HG03103 (cell line): ENCODE data around the gene HERC4.
"Not testable (repeated sequence)": the region's sequence is repeated elsewhere in the genome, so short reads cannot be mapped to it uniquely, and the experiment has no call there.

Experiments used
- ATAC-seq: cut with Tn5 transposase; IDR thresholded peaks from one replicate; pipeline ENCODE4 v1.9.1; 2021; ENCODE audit warnings: low read depth; ENCODE audit not compliant: unreplicated experiment

HERC4 gene

DNA sequence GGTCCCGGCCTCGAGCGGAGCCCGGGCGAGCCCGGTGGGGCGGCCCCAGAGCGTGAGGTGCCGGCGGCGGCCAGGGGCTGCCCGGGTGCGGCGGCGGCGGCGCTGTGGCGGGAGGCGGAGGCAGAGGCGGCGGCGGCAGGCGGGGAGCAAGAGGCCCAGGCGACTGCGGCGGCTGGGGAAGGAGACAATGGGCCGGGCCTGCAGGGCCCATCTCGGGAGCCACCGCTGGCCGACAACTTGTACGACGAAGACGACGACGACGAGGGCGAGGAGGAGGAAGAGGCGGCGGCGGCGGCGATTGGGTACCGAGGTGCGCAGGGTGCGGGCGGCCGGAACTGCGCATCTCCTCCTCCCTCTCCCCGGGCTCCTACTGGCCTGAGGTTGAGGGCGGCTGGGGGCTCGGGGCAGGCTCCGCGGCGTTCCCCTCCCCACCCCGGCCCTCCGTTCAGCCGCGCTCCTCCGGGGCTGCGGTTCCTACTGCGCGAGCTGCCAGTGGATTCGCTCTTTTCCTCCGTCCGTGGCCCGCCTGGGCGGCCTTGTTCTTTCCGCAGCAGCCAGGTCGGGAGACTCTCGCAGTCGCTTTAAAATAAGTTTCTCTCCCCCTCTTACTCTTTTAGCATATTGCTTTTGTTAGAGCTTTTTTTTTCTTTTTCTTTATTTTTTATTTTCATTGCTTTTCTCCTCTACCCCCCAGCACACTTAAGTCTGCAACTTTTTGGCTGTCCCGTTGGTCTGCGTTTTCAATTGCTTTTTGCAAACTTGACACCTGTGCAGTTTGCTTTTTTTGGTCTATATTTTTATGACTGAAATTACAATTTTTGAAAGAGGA, 190.0 kb downstream of the HERC4 start:
- peak; percentile 59 for ATAC-seq

DNA sequence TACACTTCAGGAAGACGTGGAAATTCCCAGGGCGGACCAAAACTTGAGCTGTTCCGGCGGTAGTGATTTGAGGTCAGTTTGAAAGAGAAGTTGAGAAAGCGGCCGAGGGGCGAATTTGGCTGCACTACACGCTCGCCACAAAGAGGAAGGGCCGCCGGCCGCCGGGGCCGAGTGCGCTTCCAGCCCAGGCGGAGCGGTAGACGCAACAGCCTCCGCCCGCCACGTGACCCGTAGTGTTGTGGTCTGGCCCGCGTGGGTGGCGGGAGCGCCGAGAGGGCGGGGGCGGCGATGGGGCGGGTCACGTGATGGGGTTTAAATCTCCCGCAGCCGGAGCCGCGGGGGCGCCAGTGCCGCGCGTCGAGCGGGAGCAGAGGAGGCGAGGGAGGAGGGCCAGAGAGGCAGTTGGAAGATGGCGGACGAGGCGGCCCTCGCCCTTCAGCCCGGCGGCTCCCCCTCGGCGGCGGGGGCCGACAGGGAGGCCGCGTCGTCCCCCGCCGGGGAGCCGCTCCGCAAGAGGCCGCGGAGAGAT, 190.7 kb downstream of the HERC4 start, which contains the start of gene SIRT1:
Gene SIRT1, plus strand, starts transcription at position 344 of the 529 bp plus-strand sequence. Its CDS starts 66 bp downstream, at position 410.
- ATAC-seq, result peak; percentile 81

- no peak for ATAC-seq
Observed at GRCh38 chr10:67883710-67884312, 191.3 kb downstream of the HERC4 start.

- ATAC-seq, result no peak
Observed at GRCh38 chr10:67878133-67878532, 196.9 kb downstream of the HERC4 start.

DNA sequence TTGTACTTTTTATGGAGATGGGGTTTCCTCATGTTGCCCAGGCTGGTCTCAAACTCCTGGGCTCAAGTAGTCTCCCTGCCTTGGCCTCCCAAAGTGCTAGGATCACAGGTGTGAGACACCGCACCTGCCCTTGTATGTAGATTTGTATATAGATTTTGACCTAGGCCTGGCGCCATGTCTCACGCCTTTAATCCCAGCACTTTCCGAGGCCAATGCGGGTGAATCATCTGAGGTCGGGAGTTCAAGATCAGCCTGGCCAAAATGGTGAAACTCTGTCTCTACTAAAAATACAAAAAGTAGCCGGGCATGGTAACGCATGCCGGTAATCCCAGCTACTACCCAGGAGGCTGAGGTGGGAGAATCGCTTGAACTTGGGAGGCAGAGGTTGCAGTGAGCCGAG, 197.7 kb downstream of the HERC4 start:
- not testable (repeated sequence) for ATAC-seq

DNA sequence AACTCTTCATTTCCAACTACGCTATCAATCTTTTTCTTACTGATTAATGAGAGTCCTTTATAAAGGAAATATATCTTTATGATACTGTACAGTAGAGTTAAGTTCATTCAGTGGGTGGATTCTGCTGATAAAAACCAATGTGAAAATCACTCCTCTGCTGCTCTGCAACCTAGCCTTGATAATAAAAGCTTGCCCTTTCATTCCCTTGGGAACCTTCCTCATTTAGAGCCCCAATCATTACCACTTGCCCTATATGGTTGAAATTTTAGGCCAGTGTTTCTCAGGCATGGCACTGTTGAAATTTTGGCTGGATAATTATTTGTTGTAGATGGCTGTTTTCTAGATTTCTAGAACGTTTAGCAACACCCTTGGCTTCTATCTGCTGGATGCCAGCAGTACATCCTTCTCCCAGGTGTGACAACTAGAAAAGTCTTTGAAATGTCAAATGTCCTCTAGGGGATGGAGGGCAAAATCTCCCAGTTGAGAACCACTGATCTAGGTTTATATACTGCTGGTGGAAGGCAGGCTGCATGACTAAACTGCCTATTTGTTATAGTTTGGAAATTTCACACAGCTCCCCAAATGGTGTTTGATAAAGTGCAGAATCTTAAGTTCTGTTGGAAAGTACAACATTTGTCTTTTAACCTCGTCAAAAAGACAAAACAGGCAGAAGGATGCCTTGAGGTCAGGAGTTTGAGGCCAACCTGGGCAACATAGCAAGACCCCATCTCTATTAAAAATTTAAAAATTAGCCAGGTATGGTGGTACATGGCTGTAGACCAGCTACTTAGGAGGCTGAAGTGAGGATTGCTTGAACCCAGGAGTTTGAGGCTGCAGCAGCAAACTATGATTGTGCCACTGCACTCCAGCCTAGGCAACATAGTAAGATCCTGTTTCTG, 199.5 kb downstream of the HERC4 start:
- no peak for ATAC-seq
